CD4-positive, alpha-beta memory T cell (primary cell): ENCODE results near the gene SYVN1. TPM values are rescaled to one million over a fixed set of nuclear protein-coding genes. Genes with fewer than 3 reads are reported as not detected.

Source experiments
- CTCF ChIA-PET: fragments of 350-600 bp; sonication (Branson Sonifier 250); formaldehyde crosslinking; loops from one replicate; lab custom pipeline; 2021; ENCODE audit warnings: inconsistent platforms; ENCODE audit not compliant: partially characterized antibody; lab: Charles Lee
- POLR2A ChIA-PET: fragments of 350-600 bp; sonication (Branson Sonifier 250); formaldehyde crosslinking; loops from one replicate; lab custom pipeline; 2021; ENCODE audit not compliant: partially characterized antibody; lab: Charles Lee
- DNase-seq, 5 donors: peaks; one replicate each; pipeline versions ENCODE4 v3.0.0 to v3.0.0-alpha.2; 2020 to 2022; ENCODE audit warnings: mixed read lengths in 1 of 5
- H3K27ac ChIP-seq: one replicate; pipeline ENCODE4 v1.7.0; 2013; ENCODE audit warnings: low read depth, low read length
- H3K27me3 ChIP-seq: 2 replicates; pipeline ENCODE4 v1.7.0; 2013; ENCODE audit warnings: mild to moderate bottlenecking, low read length, moderate library complexity; ENCODE audit not compliant: insufficient read depth
- H3K36me3 ChIP-seq: 2 replicates; pipeline ENCODE4 v1.7.0; 2013; ENCODE audit warnings: mild to moderate bottlenecking, low read length, moderate library complexity; ENCODE audit not compliant: insufficient read depth
- H3K4me1 ChIP-seq: 2 replicates; pipeline ENCODE4 v1.7.0; 2013; ENCODE audit warnings: mild to moderate bottlenecking, low read length, moderate library complexity; ENCODE audit not compliant: insufficient read depth
- H3K4me3 ChIP-seq, 2 donors: one replicate each; pipeline ENCODE4 v1.7.0; 2013; ENCODE audit warnings: low read length in 2 of 2, mild to moderate bottlenecking in 1 of 2
- H3K9me3 ChIP-seq, 2 donors: one replicate each; pipeline ENCODE4 v1.7.0; 2013; ENCODE audit warnings: low read length in 2 of 2, control low read depth in 1 of 2; ENCODE audit not compliant: control insufficient read depth in 1 of 2
- H3K27ac Mint-ChIP-seq, 7 donors: one replicate each; pipeline ENCODE4 v1.8.0; 2020 to 2021; ENCODE audit warnings: mixed read lengths in 7 of 7, mild to moderate bottlenecking in 6 of 7, inconsistent platforms in 3 of 7, moderate library complexity in 3 of 7
- H3K27me3 Mint-ChIP-seq, 2 donors: one replicate each; pipeline ENCODE4 v1.8.0; 2020 to 2021; ENCODE audit warnings: mixed read lengths in 2 of 2
- H3K36me3 Mint-ChIP-seq, 2 donors: one replicate each; pipeline ENCODE4 v1.8.0; 2020 to 2021; ENCODE audit warnings: mixed read lengths in 2 of 2, inconsistent platforms in 1 of 2, mild to moderate bottlenecking in 1 of 2
- H3K4me1 Mint-ChIP-seq, 4 donors: one replicate each; pipeline ENCODE4 v1.8.0; 2020 to 2021; ENCODE audit warnings: mixed read lengths in 4 of 4, mild to moderate bottlenecking in 1 of 4
- H3K4me3 Mint-ChIP-seq, 8 donors: one replicate each; pipeline ENCODE4 v1.8.0; 2020 to 2021; ENCODE audit warnings: mixed read lengths in 8 of 8, mild to moderate bottlenecking in 7 of 8, moderate library complexity in 6 of 8, inconsistent platforms in 3 of 8
- H3K9me3 Mint-ChIP-seq, 8 donors: one replicate each; pipeline ENCODE4 v1.8.0; 2020 to 2021; ENCODE audit warnings: mixed read lengths in 8 of 8, mild to moderate bottlenecking in 5 of 8, inconsistent platforms in 3 of 8, moderate library complexity in 1 of 8
- intact Hi-C: fragments of 100-400 bp; cut with micrococcal nuclease; formaldehyde crosslinking; loops from one replicate; pipeline ENCODE4 v1.15.1; 2023
- polyA plus RNA-seq, 2 donors: library from polyadenylated mRNA; unstranded; fragments of 300-500 nt; fragmentation: Illumina TruSeq; gene quantifications; one replicate each; pipeline ENCODE4 v1.2.3, GENCODE V29; 2021
- total RNA-seq, 2 experiments: library from RNA; stranded (reverse); gene quantifications; one replicate each; pipeline ENCODE4 v1.2.3, GENCODE V29; 2021

Gene SYVN1
- total and polyA plus RNA-seq, 4 experiments from 2014 or later = 2.8 to 76.5 (median 45.5) TPM

- H3K4me1 Mint-ChIP-seq = peaks cover 20 to 42% (median 32%) of the 10 kb centered on the region in 4 donors
- no peak overlapping the region for H3K27ac ChIP-seq
- peak overlapping the region in 4 of 8 donors; percentile 9 to 21 (median 12) for H3K4me3 Mint-ChIP-seq
- H3K36me3 ChIP-seq = peaks cover 56% of the 10 kb centered on the region
- peaks cover 0 to 5% (median 0%) of the 10 kb centered on the region in 8 donors for H3K9me3 Mint-ChIP-seq
- CTCF ChIA-PET = interaction anchor here (0.6 to 1.9 kb wide), 3 partner anchors 8 to 21 kb away, joined by 3 to 6 read pairs (median 4); partner anchors contain the start of genes FAU and MRPL49
- DNase-seq = no peak
- H3K27me3 Mint-ChIP-seq = no peaks in the 10 kb centered on the region
- no peaks in the 10 kb centered on the region for H3K9me3 ChIP-seq
- peaks cover 30% of the 10 kb centered on the region for H3K4me1 ChIP-seq
- H3K36me3 Mint-ChIP-seq = peaks cover 10 to 65% of the 10 kb centered on the region in 2 donors
- H3K4me3 ChIP-seq = no peak overlapping the region
- peak overlapping the region in 2 of 7 donors; percentile 31 to 62 for H3K27ac Mint-ChIP-seq
- no peaks in the 10 kb centered on the region for H3K27me3 ChIP-seq
- intact Hi-C loops = loop anchor here (10.0 kb wide), 1 partner anchor 723 kb away; the partner anchor contains the start of gene CFL1
- POLR2A ChIA-PET = interaction anchor here (0.9 to 7.5 kb wide), 3 partner anchors 11 to 91 kb away, joined by 4 to 251 read pairs (median 5); partner anchors contain the start of genes FAU, MRPL49, SAC3D1 and TM7SF2
Measured at GRCh38 chr11:65131895-65132237, 2.5 kb downstream of the SYVN1 start.

GRCh38 chr11:65131417-65131776, 2.9 kb downstream of the SYVN1 start:
- Histone ChIP-seq H3K27me3 (no peaks in the 10 kb centered on the region), H3K4me1 (peaks cover 30% of the 10 kb centered on the region), H3K9me3 (no peaks in the 10 kb centered on the region), H3K36me3 (peaks cover 61% of the 10 kb centered on the region), H3K27ac (no peak overlapping the region), H3K4me3 (no peak overlapping the region)
- Mint-ChIP-seq H3K27me3 (no peaks in the 10 kb centered on the region), H3K4me3 (peak overlapping the region in 2 of 8 donors; percentile 39 to 42), H3K4me1 (peaks cover 17 to 38% (median 29%) of the 10 kb centered on the region in 4 donors), H3K36me3 (peaks cover 15 to 70% of the 10 kb centered on the region in 2 donors), H3K9me3 (peaks cover 0 to 6% (median 0%) of the 10 kb centered on the region in 8 donors), H3K27ac (peak overlapping the region in 3 of 7 donors; percentile 46 to 71 (median 62))
- intact Hi-C loops = loop anchor here (10.0 kb wide), 1 partner anchor 723 kb away; the partner anchor contains the start of gene CFL1
- no peak for DNase-seq
- POLR2A ChIA-PET = interaction anchor here (0.7 to 7.5 kb wide), 4 partner anchors 10 to 90 kb away, joined by 3 to 251 read pairs (median 4); partner anchors contain the start of genes FAU, MRPL49, SAC3D1 and TM7SF2
- CTCF ChIA-PET = interaction anchor here (1.2 to 1.9 kb wide), 2 partner anchors 9 to 21 kb away, joined by 4 to 6 read pairs; partner anchors contain the start of genes FAU and MRPL49

GRCh38 chr11:65130631-65131416, 3.5 kb downstream of the SYVN1 start:
- H3K36me3 ChIP-seq = peaks cover 67% of the 10 kb centered on the region
- no peaks in the 10 kb centered on the region for H3K27me3 ChIP-seq
- no peaks in the 10 kb centered on the region for H3K9me3 ChIP-seq
- no peak overlapping the region for H3K4me3 ChIP-seq
- Mint-ChIP-seq H3K4me1 (peaks cover 12 to 32% (median 23%) of the 10 kb centered on the region in 4 donors), H3K9me3 (peaks cover 0 to 6% (median 0%) of the 10 kb centered on the region in 8 donors), H3K27ac (peak overlapping the region in 5 of 7 donors; percentile 29 to 71 (median 46)), H3K36me3 (peaks cover 17 to 76% of the 10 kb centered on the region in 2 donors), H3K4me3 (peak overlapping the region in 2 of 8 donors; percentile 39 to 42), H3K27me3 (no peaks in the 10 kb centered on the region)
- POLR2A ChIA-PET = interaction anchor here (0.7 to 7.5 kb wide), 3 partner anchors 10 to 20 kb away, joined by 3 to 251 read pairs (median 5); partner anchors contain the start of genes FAU, MRPL49, TM7SF2 and ZNHIT2
- CTCF ChIA-PET = interaction anchor here (1.2 to 1.9 kb wide), 2 partner anchors 9 to 20 kb away, joined by 4 to 6 read pairs; partner anchors contain the start of genes FAU and MRPL49
- H3K4me1 ChIP-seq = peaks cover 25% of the 10 kb centered on the region
- DNase-seq = no peak
- intact Hi-C loops = loop anchor here (10.0 kb wide), 1 partner anchor 724 kb away; the partner anchor contains the start of gene CFL1
- no peak overlapping the region for H3K27ac ChIP-seq

GRCh38 chr11:65129649-65130441, 4.5 kb downstream of the SYVN1 start:
- intact Hi-C loops = loop anchor here (10.0 kb wide), 1 partner anchor 725 kb away; the partner anchor contains the start of gene CFL1
- peaks cover 17 to 77% of the 10 kb centered on the region in 2 donors for H3K36me3 Mint-ChIP-seq
- no peak overlapping the region for H3K27ac ChIP-seq
- no peaks in the 10 kb centered on the region for H3K27me3 Mint-ChIP-seq
- peaks cover 77% of the 10 kb centered on the region for H3K36me3 ChIP-seq
- ChIA-PET POLR2A (interaction anchor here (1.0 to 7.5 kb wide), 4 partner anchors 9 to 319 kb away, joined by 3 to 251 read pairs (median 12); partner anchors contain the start of genes FAU, MEN1, MRPL49 and ZNHIT2), CTCF (no interaction called here)
- H3K27ac Mint-ChIP-seq = no peak overlapping the region
- no peaks in the 10 kb centered on the region for H3K9me3 ChIP-seq
- peaks cover 18% of the 10 kb centered on the region for H3K4me1 ChIP-seq
- H3K4me3 Mint-ChIP-seq = no peak overlapping the region
- H3K4me1 Mint-ChIP-seq = peaks cover 7 to 23% (median 16%) of the 10 kb centered on the region in 4 donors
- DNase-seq = no peak
- H3K4me3 ChIP-seq = no peak overlapping the region
- H3K27me3 ChIP-seq = no peaks in the 10 kb centered on the region
- peaks cover 0 to 6% (median 0%) of the 10 kb centered on the region in 8 donors for H3K9me3 Mint-ChIP-seq

- peaks cover 17 to 75% of the 10 kb centered on the region in 2 donors for H3K36me3 Mint-ChIP-seq
- Histone ChIP-seq H3K36me3 (peaks cover 84% of the 10 kb centered on the region), H3K27ac (no peak overlapping the region), H3K27me3 (no peaks in the 10 kb centered on the region), H3K4me3 (no peak overlapping the region), H3K4me1 (peaks cover 20% of the 10 kb centered on the region), H3K9me3 (no peaks in the 10 kb centered on the region)
- ChIA-PET CTCF (no interaction called here), POLR2A (interaction anchor here (1.0 to 2.5 kb wide), 4 partner anchors 9 to 317 kb away, joined by 3 to 21 read pairs (median 4); partner anchors contain the start of genes MEN1 and ZNHIT2)
- no peak overlapping the region for H3K4me3 Mint-ChIP-seq
- H3K27me3 Mint-ChIP-seq = no peaks in the 10 kb centered on the region
- H3K27ac Mint-ChIP-seq = peak overlapping the region in 2 of 7 donors; percentile 36 to 58
- no peak for DNase-seq
- H3K9me3 Mint-ChIP-seq = peaks cover 0 to 6% (median 0%) of the 10 kb centered on the region in 8 donors
- peaks cover 9 to 26% (median 13%) of the 10 kb centered on the region in 4 donors for H3K4me1 Mint-ChIP-seq
- intact Hi-C loops = no loop called here
Measured at GRCh38 chr11:65128182-65129145, 5.9 kb downstream of the SYVN1 start.
